Measurements from ENCODE around the gene TSPEAR.

TSPEAR gene

GRCh38 chr21:44459712-44460440 lies 251.5 kb downstream of the TSPEAR start:
- in situ Hi-C loops (cut with MboI; ENCODE audit: low sequenced_read_pairs): no loop called here

GRCh38 chr21:44458971-44459711 lies 252.2 kb downstream of the TSPEAR start:
- in situ Hi-C loops (cut with MboI; ENCODE audit: low sequenced_read_pairs): no loop called here

DNA sequence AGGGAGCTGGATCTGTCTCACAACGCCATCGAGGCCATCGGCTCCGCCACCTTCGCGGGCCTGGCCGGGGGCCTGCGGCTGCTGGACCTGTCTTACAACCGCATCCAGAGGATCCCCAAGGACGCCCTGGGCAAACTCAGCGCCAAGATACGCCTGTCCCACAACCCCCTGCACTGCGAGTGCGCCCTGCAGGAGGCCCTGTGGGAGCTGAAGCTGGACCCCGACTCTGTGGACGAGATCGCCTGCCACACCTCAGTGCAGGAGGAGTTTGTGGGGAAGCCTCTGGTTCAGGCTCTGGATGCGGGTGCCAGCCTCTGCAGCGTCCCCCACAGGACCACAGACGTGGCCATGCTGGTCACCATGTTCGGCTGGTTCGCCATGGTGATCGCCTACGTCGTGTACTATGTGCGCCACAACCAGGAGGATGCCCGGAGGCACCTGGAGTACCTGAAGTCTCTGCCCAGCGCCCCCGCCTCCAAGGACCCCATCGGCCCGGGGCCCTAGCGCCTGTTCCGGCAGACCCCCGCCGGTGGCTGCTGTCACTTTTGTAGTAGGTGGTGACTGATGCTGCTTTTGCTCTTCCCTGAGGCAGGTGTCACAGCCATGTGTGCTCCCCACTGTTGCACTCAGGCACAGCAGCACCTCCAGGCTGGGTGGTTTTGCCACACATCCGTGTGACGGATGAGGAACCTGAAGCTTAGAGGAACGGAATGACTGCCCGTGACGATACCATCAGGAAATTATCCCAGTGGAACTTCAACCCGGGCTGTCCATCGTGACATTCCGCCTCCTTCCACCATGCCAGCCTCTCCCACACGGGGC lies 254.2 kb downstream of the TSPEAR start:
- in situ Hi-C loops (cut with MboI; ENCODE audit: low sequenced_read_pairs): no loop called here

GRCh38 chr21:44456214-44456914 lies 255.0 kb downstream of the TSPEAR start:
- in situ Hi-C loops (cut with MboI; ENCODE audit: low sequenced_read_pairs): no loop called here

DNA sequence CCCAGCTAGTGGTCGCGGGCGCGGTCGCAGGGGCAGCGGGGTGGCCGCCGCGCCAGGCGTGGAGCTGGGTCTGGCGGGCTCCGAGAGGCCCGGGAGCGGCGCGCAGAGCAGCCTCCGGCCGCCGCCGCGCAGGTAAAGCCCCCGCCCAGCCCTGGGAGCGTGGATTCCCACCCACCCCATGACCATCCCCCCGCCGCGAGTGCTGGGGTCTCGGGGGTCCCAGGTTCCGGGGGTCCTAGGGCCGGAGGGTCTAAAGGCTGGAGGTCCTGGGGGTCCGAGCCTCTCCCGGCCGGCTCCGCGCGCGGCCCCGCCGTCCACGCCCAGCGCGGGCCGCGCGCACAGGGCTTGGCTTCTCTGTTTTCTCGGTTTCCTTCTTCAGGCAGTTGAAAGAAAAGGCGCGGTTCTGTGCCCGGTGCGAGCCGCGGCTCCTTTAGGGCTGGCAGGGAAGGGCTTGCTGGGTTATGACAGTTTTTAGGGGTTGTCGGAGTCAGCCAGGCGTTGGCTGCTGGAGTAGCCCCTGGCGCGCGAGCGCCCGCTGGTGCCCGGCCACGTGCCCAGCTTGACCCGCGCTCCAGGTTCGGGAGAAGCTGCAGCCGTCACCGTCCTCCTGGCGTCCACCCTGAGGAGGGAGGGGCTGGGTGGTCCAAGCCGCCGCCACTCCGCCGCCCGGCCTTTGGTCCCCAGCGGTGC lies 255.7 kb downstream of the TSPEAR start:
- in situ Hi-C loops (cut with MboI; ENCODE audit: low sequenced_read_pairs): no loop called here

DNA sequence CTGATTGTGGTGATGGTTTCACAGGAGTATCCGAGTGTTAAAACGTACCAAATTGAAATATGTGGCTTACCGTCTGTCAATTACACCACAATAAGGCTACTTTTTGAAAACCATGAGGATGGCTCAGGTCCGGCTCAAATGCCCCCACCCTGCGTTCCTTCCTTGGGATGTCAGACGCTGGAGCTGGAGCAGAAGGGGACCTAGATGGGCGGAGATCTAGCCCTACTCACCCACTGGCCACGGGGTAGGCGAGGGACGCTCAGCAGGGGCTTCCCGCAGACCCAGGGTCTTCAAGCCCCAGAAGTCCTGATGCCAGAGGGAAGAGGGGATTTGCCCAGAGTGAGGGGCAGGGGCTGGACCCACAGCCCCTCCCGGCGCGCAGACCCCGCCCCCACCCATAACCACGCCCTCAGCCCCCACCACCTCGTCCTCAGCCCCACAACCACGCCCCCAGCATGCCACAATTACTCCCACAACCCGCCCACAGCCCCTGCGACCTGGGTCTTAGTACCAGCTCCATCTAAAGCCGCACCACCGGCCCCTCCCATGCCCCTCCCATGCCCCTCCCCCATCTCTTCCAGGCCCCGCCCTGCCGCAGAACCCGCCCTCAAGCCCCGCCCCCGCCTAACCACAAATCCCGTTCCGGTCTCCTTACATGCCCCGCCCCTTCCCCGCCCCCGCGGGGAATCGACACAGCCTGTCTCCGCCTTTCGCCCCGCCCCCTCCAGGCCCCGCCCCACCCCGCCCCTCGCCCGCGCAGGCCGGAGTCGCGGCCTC lies 256.4 kb downstream of the TSPEAR start, which contains the start of gene LRRC3:
Gene LRRC3, plus strand, starts transcription at position 764 of the 777 bp plus-strand sequence. CDS start 1,135 bp downstream, outside the sequence.
- in situ Hi-C loops (cut with MboI; ENCODE audit: low sequenced_read_pairs): no loop called here

- in situ Hi-C loops (cut with MboI; ENCODE audit: low sequenced_read_pairs): no loop called here
These were observed 257.3 kb downstream of the TSPEAR start for GRCh38 chr21:44454058-44454457.

DNA sequence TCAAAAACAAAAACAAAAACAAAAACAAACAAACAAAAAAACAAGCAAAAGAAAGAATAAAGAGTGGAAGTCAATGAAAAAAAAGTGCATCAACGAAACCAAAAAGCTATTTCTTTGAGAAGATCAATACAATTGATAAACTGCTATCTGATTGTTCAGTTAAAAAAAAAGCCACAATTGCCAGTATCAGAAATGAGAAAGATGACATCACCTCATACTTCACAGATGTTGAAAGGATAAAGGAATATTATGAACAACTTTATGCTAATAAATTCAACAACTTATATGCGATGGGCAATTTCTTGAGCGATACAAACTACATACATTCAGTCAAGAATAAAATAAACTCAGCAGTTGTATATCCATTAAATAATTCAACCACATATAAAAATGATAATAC lies 258.3 kb downstream of the TSPEAR start:
- in situ Hi-C loops (cut with MboI; ENCODE audit: low sequenced_read_pairs): no loop called here

DNA sequence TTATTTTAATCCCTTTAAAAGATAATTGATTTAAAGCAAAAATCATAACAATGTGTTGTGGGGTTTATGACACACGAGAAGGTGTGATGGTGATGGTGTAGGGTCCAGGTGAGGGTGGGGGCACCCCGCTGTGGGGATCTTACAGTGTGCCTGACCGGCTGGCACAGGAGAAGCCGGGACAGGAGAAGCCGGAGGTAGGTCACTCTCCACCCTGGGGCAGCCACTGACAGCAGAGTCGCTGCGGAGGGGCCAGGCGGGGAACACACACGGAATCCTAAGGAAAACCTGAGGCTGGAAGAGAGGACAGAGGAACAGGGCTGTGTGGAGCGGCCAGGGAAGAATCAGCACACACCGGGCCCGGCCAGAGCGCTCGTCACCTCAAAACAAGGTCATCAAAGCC lies 260.4 kb downstream of the TSPEAR start:
- in situ Hi-C loops (cut with MboI; ENCODE audit: low sequenced_read_pairs): no loop called here

GRCh38 chr21:44450402-44450801 lies 261.0 kb downstream of the TSPEAR start:
- in situ Hi-C loops (cut with MboI; ENCODE audit: low sequenced_read_pairs): no loop called here

GRCh38 chr21:44449473-44450363 lies 261.7 kb downstream of the TSPEAR start:
- in situ Hi-C loops (cut with MboI; ENCODE audit: low sequenced_read_pairs): no loop called here

DNA sequence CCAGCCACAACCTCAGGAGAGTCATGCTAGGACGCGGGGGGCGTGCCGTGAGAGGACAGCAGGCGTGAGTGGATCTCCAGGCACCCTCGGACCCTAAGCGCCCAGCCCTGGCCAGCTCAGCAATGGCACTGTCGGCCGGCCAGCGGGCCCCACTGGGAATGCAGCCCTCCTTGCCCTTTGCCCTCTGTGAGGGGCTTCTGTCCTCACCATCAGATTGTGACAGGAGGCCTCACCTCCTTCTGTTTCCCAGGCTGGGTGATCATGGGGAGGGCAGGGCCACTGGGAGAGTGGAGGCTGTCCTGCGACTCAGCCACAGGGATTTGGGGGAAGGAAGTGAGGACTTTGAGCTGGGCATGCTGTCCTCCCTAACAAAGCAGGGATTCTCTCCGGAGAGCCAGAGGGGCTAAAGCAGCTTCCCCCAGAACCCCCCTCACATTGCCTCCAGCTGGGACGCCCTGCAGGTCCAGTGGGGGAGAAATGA lies 262.7 kb downstream of the TSPEAR start:
- in situ Hi-C loops (cut with MboI; ENCODE audit: low sequenced_read_pairs): no loop called here
